IMR-90 (cell line): ENCODE data around the gene ZNF318. TPM values are rescaled to one million over a fixed set of nuclear protein-coding genes. Genes with fewer than 3 reads are reported as not detected.
"Not testable (repeated sequence)": the region's sequence is repeated elsewhere in the genome, so short reads cannot be mapped to it uniquely, and the experiment has no call there.

Source experiments
- ATAC-seq: fragments of 200-7000 bp; cut with Tn5 transposase; 2 replicates; pipeline ENCODE4 v1.9.1; 2020; ENCODE audit warnings: low read depth, mild to moderate bottlenecking, moderate library complexity
- BruUV-seq: library from RNA; stranded (reverse); fragments of 400-500 nt; replicated peaks from 2 replicates; lab custom pipeline; 2021; lab: Mats Ljungman, UMichigan
- CTCF ChIA-PET: fragments of 300-600 bp; formaldehyde crosslinking; extraction: SDS; loops from one replicate; lab custom pipeline; 2021; ENCODE audit warnings: antibody characterized with exemption; lab: Yijun Ruan, JAX
- POLR2A ChIA-PET: fragments of 300-600 bp; sonication (Branson Sonifier 250); formaldehyde crosslinking; loops from one replicate; lab custom pipeline; 2022; ENCODE audit warnings: antibody characterized with exemption; ENCODE audit not compliant: unreplicated experiment; lab: Charles Lee
- DNase-seq: peaks from one replicate; pipeline ENCODE4 v3.0.0; 2013
- H2AFZ ChIP-seq: replicated peaks from 2 replicates; pipeline ENCODE3; 2013; ENCODE audit warnings: low read length, mild to moderate bottlenecking; ENCODE audit not compliant: poor library complexity
- H2AK5ac ChIP-seq: 2 replicates; pipeline ENCODE4 v1.6.1; 2013; ENCODE audit warnings: low read depth, low read length, inconsistent platforms
- H2AK9ac ChIP-seq: replicated peaks from 2 replicates; pipeline ENCODE3; 2013; ENCODE audit warnings: mild to moderate bottlenecking, low read depth, low read length, moderate library complexity; ENCODE audit not compliant: poor library complexity
- H2BK120ac ChIP-seq: 2 replicates; pipeline ENCODE4 v1.6.1; 2013; ENCODE audit warnings: low read depth, low read length, inconsistent platforms
- H2BK15ac ChIP-seq: 3 replicates; pipeline ENCODE4 v1.6.1; 2013; ENCODE audit warnings: low read depth, low read length, inconsistent platforms
- H2BK20ac ChIP-seq: 2 replicates; pipeline ENCODE4 v1.6.1; 2013; ENCODE audit warnings: low read depth, mild to moderate bottlenecking, inconsistent platforms, low read length, moderate library complexity
- H2BK5ac ChIP-seq: 2 replicates; pipeline ENCODE4 v1.6.1; 2013; ENCODE audit warnings: mild to moderate bottlenecking, low read depth, low read length, inconsistent platforms; ENCODE audit not compliant: poor library complexity, severe bottlenecking
- H3K14ac ChIP-seq: replicated peaks from 2 replicates; pipeline ENCODE4 v1.6.1; 2013; ENCODE audit warnings: low read depth, low read length, inconsistent platforms
- H3K18ac ChIP-seq: 2 replicates; pipeline ENCODE4 v1.6.1; 2013; ENCODE audit warnings: low read depth, low read length, control low read depth
- H3K23ac ChIP-seq: 2 replicates; pipeline ENCODE4 v1.6.1; 2013; ENCODE audit warnings: low read depth, low read length, inconsistent platforms
- H3K27ac ChIP-seq: 2 replicates; pipeline ENCODE4 v1.5.1; 2013; ENCODE audit warnings: mild to moderate bottlenecking, control low read depth, low read length; ENCODE audit not compliant: insufficient read depth
- H3K27me3 ChIP-seq: 2 replicates; pipeline ENCODE4 v1.6.1; 2013; ENCODE audit warnings: low read length; ENCODE audit not compliant: control insufficient read depth, insufficient read depth
- H3K36me3 ChIP-seq: 2 replicates; pipeline ENCODE4 v1.6.1; 2013; ENCODE audit warnings: low read length, mixed read lengths; ENCODE audit not compliant: control insufficient read depth, insufficient read depth
- H3K4ac ChIP-seq: 2 replicates; pipeline ENCODE4 v1.6.1; 2013; ENCODE audit warnings: low read depth, low read length, inconsistent platforms
- H3K4me1 ChIP-seq: 2 replicates; pipeline ENCODE4 v1.6.1; 2013; ENCODE audit warnings: low read length, mixed read lengths; ENCODE audit not compliant: control insufficient read depth, insufficient read depth
- H3K4me2 ChIP-seq: 2 replicates; pipeline ENCODE4 v1.6.1; 2013; ENCODE audit warnings: low read depth, mild to moderate bottlenecking, control low read depth, low read length, moderate library complexity
- H3K4me3 ChIP-seq: 2 replicates; pipeline ENCODE4 v1.5.1; 2013; ENCODE audit warnings: low read depth, mild to moderate bottlenecking, control low read depth, low read length, moderate library complexity; ENCODE audit not compliant: insufficient read depth
- H3K56ac ChIP-seq: 2 replicates; pipeline ENCODE4 v1.6.1; 2013; ENCODE audit warnings: low read length, inconsistent platforms; ENCODE audit not compliant: insufficient read depth; ENCODE audit errors: extremely low read depth
- H3K79me1 ChIP-seq, 2 experiments: 2 replicates each; pipeline ENCODE4 v1.6.1; 2013; ENCODE audit warnings: low read length in 2 of 2, inconsistent platforms in 1 of 2, low read depth in 1 of 2
- H3K9ac ChIP-seq: 2 replicates; pipeline ENCODE4 v1.6.1; 2013; ENCODE audit warnings: low read depth, low read length, control low read depth
- H3K9me1 ChIP-seq: 2 replicates; pipeline ENCODE4 v1.6.1; 2013; ENCODE audit warnings: low read length, inconsistent platforms; ENCODE audit not compliant: insufficient read depth
- H3K9me3 ChIP-seq: 2 replicates; pipeline ENCODE4 v1.6.1; 2013; ENCODE audit warnings: low read length; ENCODE audit not compliant: control insufficient read depth, insufficient read depth
- H4K20me1 ChIP-seq: 2 replicates; pipeline ENCODE4 v1.6.1; 2013; ENCODE audit warnings: low read length, inconsistent platforms; ENCODE audit not compliant: insufficient read depth
- H4K5ac ChIP-seq: 2 replicates; pipeline ENCODE4 v1.6.1; 2013; ENCODE audit warnings: mild to moderate bottlenecking, low read depth, low read length, control low read depth
- H4K8ac ChIP-seq, 2 experiments: 2 replicates each; pipeline ENCODE4 v1.6.1; 2013; ENCODE audit warnings: low read depth in 2 of 2, low read length in 2 of 2, control low read depth in 1 of 2, inconsistent platforms in 1 of 2
- H4K91ac ChIP-seq: 2 replicates; pipeline ENCODE4 v1.6.1; 2013; ENCODE audit warnings: low read depth, low read length, inconsistent platforms; ENCODE audit not compliant: insufficient read depth
- CEBPB ChIP-seq: IDR thresholded peaks from 2 replicates; pipeline ENCODE4 v1.6.1; 2012; ENCODE audit warnings: low read depth, low read length, improper control_type of control experiment
- FOS ChIP-seq: fragments of 150-350 bp; IDR thresholded peaks from 2 replicates; pipeline ENCODE4 v1.6.1; 2016; ENCODE audit warnings: low read depth, low read length
- MAZ ChIP-seq: IDR thresholded peaks from 2 replicates; pipeline ENCODE4 v1.6.1; 2012; ENCODE audit warnings: low read depth, mild to moderate bottlenecking, low read length, improper control_type of control experiment, moderate library complexity, borderline replicate concordance
- MXI1 ChIP-seq: IDR thresholded peaks from 2 replicates; pipeline ENCODE4 v1.6.1; 2012; ENCODE audit warnings: low read depth, mild to moderate bottlenecking, low read length, moderate library complexity, borderline replicate concordance
- NFE2L2 ChIP-seq: fragments of 150-350 bp; IDR thresholded peaks from 2 replicates; pipeline ENCODE4 v1.6.1; 2016; ENCODE audit warnings: low read depth, mild to moderate bottlenecking, low read length
- POLR2A ChIP-seq: IDR thresholded peaks from 2 replicates; pipeline ENCODE4 v1.6.1; 2012; ENCODE audit warnings: mild to moderate bottlenecking, low read depth, low read length
- SMC3 ChIP-seq: fragments of 150-350 bp; IDR thresholded peaks from 2 replicates; pipeline ENCODE4 v1.6.1; 2016; ENCODE audit warnings: low read depth, mild to moderate bottlenecking, antibody characterized with exemption, low read length, moderate library complexity
- WGBS, 2 experiments: methylation state at CpG; one replicate each; pipeline versions ENCODE4 v1.1.5 to v1.1.7; 2013; ENCODE audit warnings: missing lambda C conversion rate in 2 of 2; ENCODE audit not compliant: insufficient read length in 1 of 2; ENCODE audit errors: extremely low coverage in 2 of 2; 5-methylcytosine and 5-hydroxymethylcytosine counted together
- dilution Hi-C: fragments of 300-500 bp; cut with HindIII; formaldehyde crosslinking; loops from one replicate; pipeline ENCODE4 v1.14.3; 2018; ENCODE audit warnings: low sequenced_read_pairs; ENCODE audit not compliant: unreplicated experiment
- in situ Hi-C: fragments of 300-500 bp; cut with MboI; formaldehyde crosslinking; loops from 3 replicates; pipeline ENCODE4 v1.14.3; 2019; ENCODE audit warnings: low sequenced_read_pairs, inconsistent platforms, mixed read lengths
- intact Hi-C: fragments of 100-400 bp; cut with micrococcal nuclease; formaldehyde crosslinking; loops from 2 replicates; pipeline ENCODE4 v1.10.0; 2022
- polyA plus RNA-seq, 3 experiments: library from polyadenylated mRNA; depleted of rRNA; stranded (reverse); fragments of >200 nt; gene quantifications; 2 replicates each; pipeline ENCODE4 v1.2.3, GENCODE V29; 2012; ENCODE audit warnings: low replicate concordance in 1 of 3
- total RNA-seq: library from RNA; depleted of rRNA; stranded (reverse); fragments of >200 nt; gene quantifications from 2 replicates; pipeline ENCODE4 v1.2.3, GENCODE V29; 2012

The ZNF318 gene
- total and polyA plus RNA-seq, 2 of the 4 experiments (the other 2 are of a cell fraction): 5.7 to 6.6 TPM

GRCh38 chr6:43303751-43304331 lies 65.6 kb downstream of the ZNF318 start:
- ChIA-PET POLR2A (no interaction called here), CTCF (no interaction called here)
- TF ChIP-seq SMC3: no peak
- no peak for TF ChIP-seq MAZ
- no peak for TF ChIP-seq MXI1
- no peak for TF ChIP-seq FOS
- TF ChIP-seq POLR2A: no peak
- TF ChIP-seq NFE2L2: no peak
- no peak for TF ChIP-seq CEBPB
- Histone ChIP-seq H3K56ac (no peak overlapping the region), H2AK9ac (no peak overlapping the region), H2BK120ac (no peak overlapping the region), H3K9me3 (no peaks in the 10 kb centered on the region), H3K4me1 (no peaks in the 10 kb centered on the region; the same call in 1 of the 2 replicates), H2BK15ac (no peak overlapping the region), H3K79me1 (no peaks in the 10 kb centered on the region), H3K9ac (no peak overlapping the region), H2BK5ac (no peak overlapping the region), H2BK20ac (no peak overlapping the region), H3K4ac (no peak overlapping the region), H3K27me3 (peaks cover 54% of the 10 kb centered on the region), H3K4me3 (no peak overlapping the region), H3K36me3 (no peaks in the 10 kb centered on the region), H3K27ac (no peak overlapping the region), H4K20me1 (no peaks in the 10 kb centered on the region; the same call in 1 of the 2 replicates), H3K9me1 (no peaks in the 10 kb centered on the region), H3K4me2 (no peak overlapping the region), H3K14ac (no peak overlapping the region), H2AFZ (no peak overlapping the region), H3K18ac (no peak overlapping the region), H4K8ac (no peak overlapping the region), H3K23ac (no peak overlapping the region), H4K91ac (no peak overlapping the region), H4K5ac (no peak overlapping the region), H2AK5ac (no peak overlapping the region)
- in situ Hi-C loops (no loop called here), intact Hi-C loops (no loop called here), dilution Hi-C loops (no loop called here)
- ATAC-seq (no peak), DNase-seq (no peak)
- 64% methylated on average over 6 of the region's 8 CpGs; no CpG with 5 or more reads in 1 of the 2 experiments for WGBS, 2 experiments
- BruUV-seq: no TSS peak

- H3K27ac ChIP-seq, DNase-seq, in situ Hi-C loops, H3K18ac ChIP-seq, H4K5ac ChIP-seq, POLR2A ChIA-PET, BruUV-seq, H3K9ac ChIP-seq, H3K23ac ChIP-seq, H4K20me1 ChIP-seq, H3K9me1 ChIP-seq, H3K4ac ChIP-seq, dilution Hi-C loops, H4K91ac ChIP-seq, H3K4me3 ChIP-seq, intact Hi-C loops, H2AK5ac ChIP-seq, H2BK20ac ChIP-seq, H2BK5ac ChIP-seq, H3K56ac ChIP-seq, H2BK15ac ChIP-seq, H2AK9ac ChIP-seq, CTCF ChIA-PET, H3K9me3 ChIP-seq, H2AFZ ChIP-seq, H2BK120ac ChIP-seq, H3K4me2 ChIP-seq, ATAC-seq, H4K8ac ChIP-seq, H3K4me1 ChIP-seq, H3K36me3 ChIP-seq, H3K14ac ChIP-seq, H3K79me1 ChIP-seq: not testable (repeated sequence)
- peaks cover 56% of the 10 kb centered on the region for H3K27me3 ChIP-seq
- 78% methylated on average over 5 of the region's 11 CpGs; no CpG with 5 or more reads in 1 of the 2 experiments for WGBS, 2 experiments
Measured at GRCh38 chr6:43303006-43303405, 66.4 kb downstream of the ZNF318 start.
